GM18861 (cell line): ENCODE measurements around the gene DNM3.

Experiments
- ATAC-seq: cut with Tn5 transposase; IDR thresholded peaks from one replicate; pipeline ENCODE4 v1.9.1; 2021; ENCODE audit not compliant: unreplicated experiment

Gene DNM3

DNA sequence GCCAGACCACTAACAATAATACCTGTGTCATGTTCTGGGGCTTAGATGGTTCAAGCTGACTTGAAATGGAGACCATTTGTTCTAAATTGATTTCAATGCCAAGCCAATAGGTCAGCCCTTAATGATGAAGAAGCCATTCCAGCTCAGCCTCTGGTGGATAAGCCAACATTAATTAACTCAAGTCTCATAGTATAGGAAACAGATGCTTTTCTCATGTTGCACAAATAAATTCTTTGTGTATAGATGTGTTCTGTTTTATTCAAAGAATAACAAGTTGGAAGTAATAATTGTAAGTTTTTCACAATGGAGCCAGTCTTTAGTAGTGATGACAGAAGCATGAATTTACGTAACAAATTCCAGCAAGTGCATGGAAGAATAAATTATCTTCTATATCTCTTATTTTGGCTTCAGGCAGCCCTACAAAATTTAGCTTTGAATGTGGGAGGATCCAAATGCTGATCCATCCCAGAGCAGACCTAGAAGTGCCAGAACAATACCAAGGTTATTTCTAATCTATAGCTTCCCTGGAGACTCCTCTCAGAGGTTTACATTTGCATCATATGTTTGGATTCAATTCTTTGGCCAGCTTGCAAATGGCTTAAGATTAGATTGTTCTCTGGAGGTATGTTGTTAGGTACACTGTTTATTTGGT lies 536.9 kb downstream of the DNM3 start:
- ATAC-seq = no peak

- peak; percentile 90 for ATAC-seq
Measured at GRCh38 chr1:172380441-172381244, 539.3 kb downstream of the DNM3 start.

DNA sequence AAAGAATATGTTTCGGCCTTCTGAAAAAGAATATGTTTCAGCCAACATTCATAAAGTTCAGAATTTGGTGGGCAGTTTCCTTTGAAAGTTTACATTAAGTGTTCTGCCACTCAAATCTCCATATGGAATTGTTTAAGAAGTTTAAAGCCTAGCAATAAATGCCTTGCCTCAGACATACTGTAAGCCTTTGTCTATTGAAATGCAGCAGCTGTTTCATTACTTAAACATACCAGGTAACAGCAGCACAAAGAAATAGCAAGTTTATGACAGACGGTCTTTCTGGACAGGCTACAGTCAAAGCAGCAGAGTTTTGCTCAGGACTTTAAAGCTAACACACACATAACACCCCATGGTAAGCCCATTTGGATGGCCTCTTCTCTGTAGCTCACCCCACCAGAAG lies 540.6 kb downstream of the DNM3 start:
- ATAC-seq = no peak

DNA sequence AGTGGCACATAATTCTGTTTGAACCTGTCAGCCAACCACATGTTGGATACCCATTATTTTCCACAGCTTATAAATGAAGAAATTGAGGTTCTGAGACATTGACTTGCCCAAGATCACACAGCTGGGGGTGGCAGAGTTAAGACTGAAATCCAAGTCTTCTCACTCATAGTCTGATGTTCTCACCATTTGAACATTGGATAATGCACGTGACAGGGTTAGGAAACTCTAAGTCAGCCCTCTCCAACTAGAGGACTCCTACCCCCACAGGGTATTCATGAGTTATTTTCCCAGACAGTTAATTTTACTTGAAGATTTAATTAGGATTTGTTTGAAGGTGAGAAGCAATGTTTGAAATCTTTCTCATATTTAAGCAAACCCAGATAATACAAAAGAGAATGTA lies 541.1 kb downstream of the DNM3 start:
- ATAC-seq = no peak

- ATAC-seq = no peak
Measured at GRCh38 chr1:172382990-172383389, 541.7 kb downstream of the DNM3 start.

- ATAC-seq = no peak
Measured at GRCh38 chr1:172383536-172383935, 542.2 kb downstream of the DNM3 start.

DNA sequence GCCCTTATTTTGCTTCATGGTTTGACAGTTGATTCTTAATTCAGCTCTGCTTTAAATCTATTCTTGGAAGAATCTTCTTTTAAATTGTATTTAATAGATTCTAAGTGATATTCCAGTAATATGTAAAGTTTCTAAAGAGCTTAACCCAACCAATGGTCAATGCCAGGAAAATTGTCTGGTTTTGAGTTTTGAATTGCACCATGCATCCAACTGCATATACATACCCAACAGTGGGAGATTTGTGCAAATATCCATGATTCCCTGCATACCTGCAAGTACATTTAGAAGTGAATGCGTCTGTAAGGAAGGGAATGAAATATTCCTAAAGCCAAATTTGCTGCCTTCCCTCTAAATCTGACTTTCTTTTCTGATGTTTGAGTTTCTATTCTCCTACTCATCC lies 543.4 kb downstream of the DNM3 start:
- no peak for ATAC-seq

DNA sequence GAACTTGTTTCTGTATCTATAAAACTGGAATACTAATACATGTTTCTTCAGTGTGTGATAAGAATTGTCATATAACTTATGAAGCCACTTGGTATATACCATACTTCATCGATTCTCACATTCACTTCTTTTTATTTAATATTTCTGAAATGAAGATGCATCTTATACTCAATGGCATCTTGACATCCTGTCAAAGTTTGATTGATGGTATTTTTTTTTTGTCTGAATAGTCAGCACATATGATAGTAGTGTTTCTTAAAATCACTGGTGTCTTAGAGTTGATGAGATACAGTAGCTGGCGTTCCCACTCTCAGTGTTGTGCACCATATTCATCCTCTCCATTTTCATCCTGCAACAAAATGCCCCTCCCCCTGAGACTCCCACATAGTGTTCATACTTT lies 544.7 kb downstream of the DNM3 start:
- no peak for ATAC-seq

- no peak for ATAC-seq
Measured at GRCh38 chr1:172388490-172388889, 547.2 kb downstream of the DNM3 start.

DNA sequence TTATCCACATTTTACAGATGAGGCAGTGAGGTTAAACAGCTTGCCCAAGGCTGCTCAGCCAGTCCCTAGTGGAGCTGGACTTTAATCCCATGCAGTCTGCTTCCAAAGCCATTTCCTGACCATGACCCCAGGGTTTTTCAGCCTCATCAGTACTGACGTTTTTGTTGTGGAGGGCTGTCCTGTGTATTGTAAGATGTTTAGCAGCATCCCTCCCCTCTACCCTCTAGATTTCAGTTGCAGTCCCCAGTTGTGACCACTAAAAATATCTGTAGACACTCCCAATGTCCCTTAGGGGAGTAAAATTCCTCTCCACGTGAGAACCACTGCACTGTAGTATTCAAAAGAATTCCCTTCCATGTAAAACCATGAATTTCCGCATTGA lies 549.0 kb downstream of the DNM3 start:
- no peak for ATAC-seq

DNA sequence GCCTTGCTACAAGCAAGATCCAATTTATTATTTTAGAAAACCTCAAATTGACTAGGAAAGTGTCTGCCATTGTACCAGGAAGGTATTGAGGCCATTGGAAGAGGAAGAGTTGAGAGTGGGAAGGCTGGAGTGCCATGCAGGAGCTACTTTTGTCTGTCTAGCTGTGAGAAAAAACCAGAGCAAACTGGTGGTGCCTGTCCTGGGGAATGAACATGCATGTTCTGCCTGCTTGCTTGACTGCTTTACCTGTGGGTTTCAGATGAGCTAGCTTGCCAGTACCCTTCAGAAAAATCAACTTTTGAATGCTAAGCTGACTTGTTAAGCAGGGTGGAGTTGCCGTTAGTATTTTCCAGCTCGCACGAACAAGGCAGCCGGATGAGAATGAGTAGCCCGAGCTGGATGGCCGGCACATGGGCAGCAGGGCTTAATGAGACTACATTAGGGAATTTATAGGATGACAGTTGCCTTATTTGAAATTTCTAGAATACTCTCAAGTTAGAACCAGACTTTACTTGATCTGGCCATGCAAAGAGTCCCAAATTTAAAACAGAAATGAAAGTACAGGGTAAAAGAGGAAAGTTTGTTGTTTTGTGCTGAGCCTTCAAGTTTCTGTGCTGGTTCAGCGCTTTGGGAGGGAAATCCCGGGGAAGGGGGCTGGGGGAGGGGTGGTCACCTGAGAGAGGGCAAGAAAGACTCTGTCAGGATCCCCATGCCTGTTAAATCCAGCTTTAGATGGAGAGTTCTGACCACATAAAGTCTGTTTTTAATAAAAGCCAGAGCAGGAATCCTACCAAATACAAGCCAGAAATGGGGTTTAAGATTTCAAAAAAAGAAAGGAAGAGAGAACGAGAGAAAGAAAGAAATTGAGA lies 549.6 kb downstream of the DNM3 start:
- peak; percentile 66 for ATAC-seq

DNA sequence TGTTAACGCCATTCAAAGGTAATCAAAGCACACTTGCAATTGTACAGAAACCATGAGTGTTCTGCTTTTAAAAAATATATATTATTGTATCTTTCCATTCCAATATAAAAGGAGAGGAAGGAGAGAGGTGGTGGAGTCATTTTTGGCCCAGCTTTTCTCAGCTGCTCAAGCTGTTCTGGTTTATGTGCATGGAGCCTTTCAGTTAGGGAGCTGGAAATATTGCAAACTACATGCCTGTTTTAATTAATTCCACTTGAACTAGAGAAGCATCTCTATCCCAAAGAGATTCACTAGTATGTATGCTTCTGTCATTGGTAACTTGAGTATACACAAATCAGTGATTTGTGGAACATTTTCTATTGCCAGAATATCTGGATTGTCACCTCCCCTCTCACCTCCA lies 550.7 kb downstream of the DNM3 start:
- ATAC-seq = no peak

DNA sequence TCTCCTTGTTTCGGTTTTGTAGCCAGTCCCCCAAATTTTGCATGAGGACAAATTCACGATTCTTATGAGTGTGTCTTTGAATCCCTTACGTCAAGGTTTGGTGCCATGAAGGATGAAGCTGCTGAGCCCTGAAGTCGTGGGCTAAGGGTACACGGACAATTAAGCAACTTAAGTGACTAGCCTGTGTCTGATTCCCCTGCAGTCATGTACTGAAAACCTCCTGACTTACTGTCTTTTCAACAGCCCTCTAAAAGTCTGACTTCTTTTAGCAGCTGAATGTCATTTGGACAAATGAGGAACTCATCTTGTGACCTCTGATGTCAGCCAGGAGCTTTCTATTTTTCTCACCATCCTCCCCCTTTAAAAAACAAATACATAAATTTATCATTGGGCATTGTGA lies 552.1 kb downstream of the DNM3 start:
- no peak for ATAC-seq

DNA sequence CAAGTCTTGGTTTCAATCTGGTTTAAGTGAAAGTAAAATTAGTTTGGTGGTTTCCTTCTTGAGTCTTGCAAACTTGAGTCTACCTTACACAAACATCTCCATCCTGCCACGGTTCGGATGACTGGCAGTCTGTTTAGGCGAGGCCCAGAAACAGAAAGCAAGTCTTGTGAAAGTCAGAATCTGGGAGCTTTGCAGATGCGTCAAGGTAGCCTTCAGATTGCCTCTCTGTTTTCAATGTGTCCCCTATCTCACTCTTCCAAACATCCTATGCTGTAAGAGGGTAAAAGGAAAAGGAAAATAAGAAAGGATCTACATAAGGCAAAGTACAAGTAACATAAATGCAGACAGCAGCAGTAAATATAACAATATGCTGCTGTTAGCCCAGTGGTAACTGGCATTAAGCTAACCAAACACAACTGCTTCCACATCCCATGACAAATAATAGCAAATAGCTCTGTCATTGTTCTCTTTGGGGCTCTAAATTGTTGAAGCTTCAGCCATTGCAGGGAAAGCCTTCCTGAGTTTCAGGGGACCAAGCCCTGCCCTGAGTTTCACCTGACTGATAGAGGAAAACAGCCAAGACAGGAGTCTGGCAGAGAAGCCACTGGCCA lies 552.9 kb downstream of the DNM3 start:
- ATAC-seq = peak; percentile 65

DNA sequence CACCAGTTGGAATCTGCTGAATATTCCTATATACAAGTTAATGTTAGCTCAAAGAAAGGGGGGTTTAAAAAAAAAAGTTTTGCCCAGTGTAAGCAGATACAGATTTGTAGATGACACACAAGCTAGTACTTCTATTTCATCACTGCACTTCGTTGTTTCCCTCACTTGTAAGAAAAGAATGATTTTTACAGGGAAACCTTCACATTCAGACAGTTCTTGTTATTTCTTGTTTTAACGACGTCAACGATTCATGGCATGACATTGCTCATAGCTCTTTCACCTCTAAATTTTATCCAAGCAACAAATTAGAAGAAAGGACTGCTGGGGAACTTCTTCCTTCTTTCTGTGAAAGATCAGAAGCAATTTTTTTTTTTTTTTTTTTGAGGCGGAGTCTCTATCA lies 553.5 kb downstream of the DNM3 start:
- no peak for ATAC-seq

- no peak for ATAC-seq
Measured at GRCh38 chr1:172395576-172395975, 554.3 kb downstream of the DNM3 start.

DNA sequence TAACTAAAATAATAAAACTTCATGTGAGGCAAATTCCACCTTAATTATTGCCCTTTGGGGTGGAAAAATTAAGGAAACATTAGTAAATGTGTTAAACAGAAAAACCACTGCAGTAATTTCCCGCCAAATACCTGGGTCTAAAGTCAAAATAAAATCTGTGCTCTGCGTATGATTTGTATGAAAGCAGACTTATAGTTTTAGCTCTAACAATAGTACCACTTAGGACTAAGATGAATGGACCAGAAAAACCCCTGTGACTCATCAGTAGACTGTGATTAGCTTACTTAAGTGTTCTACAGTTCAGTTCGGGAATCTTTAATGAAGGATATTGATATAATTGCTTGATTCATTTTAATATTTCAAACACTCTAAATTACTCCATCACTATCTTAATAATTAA lies 555.9 kb downstream of the DNM3 start:
- ATAC-seq = peak; percentile 31

GRCh38 chr1:172397633-172398032 lies 556.3 kb downstream of the DNM3 start:
- ATAC-seq = no peak

DNA sequence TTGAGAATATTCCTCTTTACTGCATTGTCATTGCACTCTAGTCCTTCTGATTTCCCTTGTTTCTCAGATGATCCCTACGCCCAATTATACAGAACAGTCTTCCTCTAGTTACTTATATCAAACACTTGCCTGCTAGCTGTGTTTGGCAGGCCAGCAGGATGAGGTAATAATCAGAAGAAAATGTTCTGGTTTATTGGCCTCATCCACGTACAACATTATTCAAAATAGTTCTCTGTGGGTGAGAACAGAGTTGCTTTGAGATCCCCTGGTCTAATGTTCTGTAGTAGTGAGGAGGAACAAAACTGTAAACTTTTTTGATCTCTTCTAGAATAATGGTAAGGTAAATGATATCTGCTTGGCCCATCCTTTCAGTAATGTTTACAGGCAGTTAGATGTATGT lies 556.9 kb downstream of the DNM3 start:
- no peak for ATAC-seq

- ATAC-seq = peak; percentile 30
Measured at GRCh38 chr1:172398970-172399755, 557.9 kb downstream of the DNM3 start.
